CD4-positive, alpha-beta T cell treated with Interleukin-17A for 1 hour (primary cell): ENCODE results near the gene WFDC9.
"Not testable (repeated sequence)": the region's sequence is repeated elsewhere in the genome, so short reads cannot be mapped to it uniquely, and the experiment has no call there.

Source experiments
- DNase-seq: peaks from one replicate; pipeline ENCODE4 v3.0.0-alpha.2; 2020

WFDC9 gene

DNA sequence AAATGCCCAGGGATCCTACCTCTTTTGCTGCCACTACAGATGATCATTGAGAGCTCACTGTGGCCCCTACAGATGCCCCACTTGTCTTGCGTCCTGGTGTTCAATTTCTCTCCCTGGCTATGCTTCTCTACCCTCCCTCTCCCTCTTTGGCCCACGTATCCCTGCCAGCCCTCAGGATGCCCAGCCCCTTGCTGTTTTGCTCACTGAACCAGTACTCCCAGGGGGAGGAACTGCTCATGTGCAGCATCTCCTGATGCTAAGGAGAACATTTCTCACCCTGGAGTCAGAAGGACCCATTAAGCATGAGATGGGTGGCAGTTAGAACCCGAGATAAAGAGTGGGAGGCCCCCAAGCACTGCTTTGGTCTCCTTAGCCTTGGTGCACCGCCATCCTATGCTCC is at the start of gene WFDC9:
WFDC9 (minus strand) TSS at position 101 of the 400 bp plus-strand sequence. CDS start 21,103 bp downstream, outside the sequence.
- no peak for DNase-seq

DNA sequence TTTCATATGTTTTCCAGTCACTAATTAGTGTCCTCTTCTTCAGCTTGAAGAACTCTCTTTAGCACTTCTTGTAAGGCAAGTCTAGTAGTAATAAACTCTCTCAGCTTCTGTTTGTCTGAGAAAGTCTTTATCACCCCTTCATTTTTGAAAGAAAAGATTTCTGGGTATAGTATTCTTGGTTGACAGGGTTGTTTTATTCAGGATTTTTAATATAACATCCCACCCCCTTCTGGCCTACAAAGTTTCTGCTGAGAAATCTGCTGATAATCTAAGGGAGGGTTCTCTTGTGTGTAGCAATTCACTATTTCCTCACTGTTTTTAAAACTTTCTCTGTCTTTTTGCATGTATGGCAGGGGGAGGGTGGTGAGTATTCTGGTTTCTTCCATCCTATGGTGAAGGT is 48.6 kb upstream of the WFDC9 start:
- no peak for DNase-seq

DNA sequence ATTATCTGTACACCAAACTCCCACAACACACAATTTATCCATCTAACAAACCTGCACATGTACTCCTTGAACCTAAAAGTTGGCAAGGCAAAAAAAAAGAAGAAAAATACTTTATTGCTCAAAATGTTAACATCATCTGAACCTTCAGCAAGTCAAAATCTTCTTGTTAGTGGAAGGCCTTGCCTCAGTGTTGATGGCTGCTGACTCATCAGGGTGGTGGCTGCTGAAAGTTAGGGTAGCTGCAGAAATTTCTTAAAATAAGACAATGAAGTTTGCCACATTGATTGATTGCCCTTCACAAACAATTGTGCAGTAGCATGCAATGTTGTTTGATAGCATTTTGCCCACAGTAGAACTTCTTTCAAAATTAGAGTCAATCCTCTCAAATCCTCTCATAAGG is 41.7 kb upstream of the WFDC9 start:
- no peak for DNase-seq

DNA sequence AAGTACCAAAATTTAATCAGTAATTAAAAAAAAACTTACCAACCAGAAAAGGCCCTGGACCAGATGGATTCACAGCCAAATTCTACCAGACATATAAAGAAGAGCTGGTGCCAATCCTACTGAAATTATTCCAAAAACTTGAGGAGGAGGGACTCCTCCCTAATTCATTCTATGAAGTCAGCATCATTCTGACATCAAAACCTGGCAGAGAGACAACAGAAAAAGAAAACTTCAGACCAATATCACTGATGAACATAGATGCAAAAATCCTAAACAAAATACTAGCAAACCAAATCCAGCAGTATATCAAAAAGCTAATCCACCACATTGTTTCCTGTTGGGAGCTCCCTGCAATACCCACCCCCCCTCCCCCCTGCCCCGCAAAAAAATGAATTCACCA is 39.1 kb upstream of the WFDC9 start, which contains the start of gene WFDC11:
WFDC11 (minus strand) TSS at position 101 of the 400 bp plus-strand sequence. CDS start 19,639 bp downstream, outside the sequence.
- DNase-seq, result no peak

DNA sequence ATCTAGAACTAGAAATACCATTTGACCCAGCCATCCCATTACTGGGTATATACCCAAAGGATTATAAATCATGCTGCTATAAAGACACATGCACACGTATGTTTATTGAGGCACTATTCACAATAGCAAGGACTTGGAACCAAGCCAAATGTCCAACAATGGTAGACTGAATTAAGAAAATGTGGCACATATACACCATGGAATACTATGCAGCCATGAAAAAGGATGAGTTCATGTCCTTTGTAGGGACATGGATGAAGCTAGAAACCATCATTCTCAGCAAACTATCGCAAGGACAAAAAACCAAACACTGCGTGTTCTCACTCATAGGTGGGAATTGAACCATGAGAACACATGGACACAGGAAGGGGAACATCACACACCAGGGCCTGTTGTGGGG is 26.0 kb upstream of the WFDC9 start:
- DNase-seq, result not testable (repeated sequence)

DNA sequence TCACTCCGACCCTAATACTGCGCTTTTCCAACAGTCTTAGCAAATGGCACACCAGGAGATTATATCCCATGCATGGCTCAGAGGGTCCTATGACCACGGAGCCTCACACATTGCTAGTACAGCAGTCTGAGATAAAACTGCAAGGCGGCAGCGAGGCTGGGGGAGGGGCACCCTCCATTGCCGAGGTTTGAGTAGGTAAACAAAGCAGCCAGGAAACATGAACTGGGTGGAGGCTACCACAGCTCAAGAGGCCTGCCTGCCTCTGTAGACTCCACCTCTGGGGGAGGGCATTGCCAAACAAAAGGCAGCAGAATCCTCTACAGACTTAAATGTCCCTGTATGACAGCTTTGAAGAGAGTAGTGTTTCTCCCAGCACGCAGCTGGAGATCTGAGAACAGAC is 20.6 kb upstream of the WFDC9 start:
- not testable (repeated sequence) for DNase-seq

DNA sequence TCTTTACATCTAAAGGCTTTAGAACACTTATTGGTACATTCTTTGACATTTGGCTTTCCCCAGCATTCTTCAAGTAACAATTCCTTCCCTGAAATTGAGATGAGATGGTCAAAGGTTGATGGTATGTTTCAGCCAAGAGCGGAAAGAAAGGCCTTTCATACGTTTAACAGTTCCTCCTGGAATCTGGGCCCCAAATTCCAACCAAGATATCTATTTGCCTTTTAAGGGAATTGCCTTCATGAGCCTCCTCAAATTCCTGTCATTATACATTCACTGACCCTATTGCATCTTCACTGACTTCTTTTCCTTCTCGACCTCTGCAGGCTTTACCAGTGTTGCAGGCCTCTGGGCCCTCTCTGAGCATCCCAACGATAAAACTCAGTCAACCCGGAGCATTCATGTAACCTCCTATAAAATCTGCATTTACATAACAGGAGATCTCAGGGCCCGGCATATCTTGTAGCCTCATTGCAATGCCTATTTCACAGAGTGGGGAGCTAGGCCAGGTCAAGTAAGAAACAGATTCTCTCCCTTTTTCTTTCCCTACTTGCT is 18.3 kb upstream of the WFDC9 start:
- DNase-seq, result no peak

DNA sequence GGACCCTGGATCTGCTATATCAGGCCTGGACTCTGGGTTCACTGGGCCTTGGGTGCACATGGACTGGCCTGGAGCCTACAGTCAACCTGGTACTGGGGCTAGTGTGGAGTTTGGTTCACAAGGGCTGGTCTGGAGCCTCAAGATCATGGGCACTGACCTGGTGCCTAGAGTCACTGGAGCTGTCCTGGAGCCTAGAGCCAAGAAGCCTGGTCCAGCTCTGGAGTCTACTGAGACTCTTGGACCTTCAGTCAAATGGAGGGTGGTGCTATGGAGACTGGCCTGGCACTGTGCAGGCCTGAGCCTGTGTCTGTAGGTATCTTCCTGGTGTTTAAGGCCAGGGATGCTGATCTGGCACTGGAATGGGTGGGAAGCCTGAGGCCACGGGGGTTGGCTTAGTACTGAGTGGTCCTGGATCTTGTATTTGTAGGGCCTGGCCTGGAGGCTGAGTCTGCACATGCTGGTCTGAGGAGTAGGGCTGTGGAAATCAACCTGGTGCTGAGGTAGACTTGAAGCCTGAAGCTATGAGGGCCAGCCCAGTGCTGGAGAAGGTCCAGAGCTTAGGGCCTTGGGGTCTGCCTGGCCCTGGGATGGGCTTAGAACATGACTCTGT is 16.5 kb upstream of the WFDC9 start:
- no peak for DNase-seq

DNA sequence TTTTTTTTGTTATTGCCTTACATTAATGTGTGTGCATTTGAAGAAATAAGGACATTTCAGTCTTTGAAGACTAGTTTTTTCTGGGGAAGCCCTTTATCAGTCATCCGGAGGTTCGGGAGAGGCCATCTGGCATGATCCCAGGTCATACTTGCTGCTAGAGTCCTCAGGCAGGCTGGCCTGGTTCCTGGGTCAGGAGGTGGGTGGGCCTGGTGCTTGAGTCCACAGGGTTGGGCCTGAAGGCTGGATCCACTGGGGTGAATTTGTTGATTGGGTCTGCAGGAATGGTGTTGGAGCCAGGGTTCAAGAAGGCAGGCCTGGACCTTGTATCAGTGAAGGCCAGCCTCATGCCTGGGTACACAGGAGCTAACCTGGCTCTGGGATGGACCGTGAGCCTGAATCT is 15.8 kb upstream of the WFDC9 start:
- DNase-seq, result no peak

DNA sequence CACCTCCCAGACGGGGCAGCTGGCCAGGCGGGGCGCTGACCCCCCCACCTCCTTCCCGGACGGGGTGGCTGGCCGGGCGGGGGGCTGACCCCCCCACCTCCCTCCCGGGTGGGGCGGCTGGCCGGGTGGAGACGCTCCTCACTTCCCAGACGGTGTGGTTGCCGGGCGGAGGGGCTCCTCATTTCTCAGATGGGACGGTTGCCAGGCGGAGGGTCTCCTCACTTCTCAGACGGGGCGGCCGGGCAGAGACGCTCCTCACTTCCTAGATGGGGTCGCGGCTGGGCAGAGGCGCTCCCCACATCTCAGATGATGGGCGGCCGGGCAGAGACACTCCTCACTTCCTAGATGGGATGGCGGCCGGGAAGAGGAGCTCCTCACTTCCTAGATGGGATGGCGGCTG is 14.8 kb upstream of the WFDC9 start:
- DNase-seq, result not testable (repeated sequence)

DNA sequence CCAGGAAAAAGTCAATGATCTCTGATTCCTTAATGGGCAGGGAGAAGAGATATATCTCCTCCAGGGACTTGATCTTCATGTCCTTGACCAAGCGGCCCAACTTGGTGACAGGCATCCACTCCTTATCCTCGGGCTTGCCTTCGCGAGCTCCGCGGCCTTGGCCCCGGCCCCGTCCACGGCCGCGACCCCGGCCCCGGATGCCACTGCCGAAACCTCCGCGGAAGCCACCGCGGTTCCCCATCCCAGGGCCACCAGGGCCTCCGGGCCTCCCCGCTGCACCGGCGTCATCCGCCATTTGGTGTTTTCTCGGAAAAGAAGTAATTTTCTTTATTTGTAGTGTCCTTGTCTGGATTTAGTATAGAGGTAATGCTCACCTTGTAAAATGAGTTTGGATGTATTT is 10.0 kb upstream of the WFDC9 start:
- not testable (repeated sequence) for DNase-seq

DNA sequence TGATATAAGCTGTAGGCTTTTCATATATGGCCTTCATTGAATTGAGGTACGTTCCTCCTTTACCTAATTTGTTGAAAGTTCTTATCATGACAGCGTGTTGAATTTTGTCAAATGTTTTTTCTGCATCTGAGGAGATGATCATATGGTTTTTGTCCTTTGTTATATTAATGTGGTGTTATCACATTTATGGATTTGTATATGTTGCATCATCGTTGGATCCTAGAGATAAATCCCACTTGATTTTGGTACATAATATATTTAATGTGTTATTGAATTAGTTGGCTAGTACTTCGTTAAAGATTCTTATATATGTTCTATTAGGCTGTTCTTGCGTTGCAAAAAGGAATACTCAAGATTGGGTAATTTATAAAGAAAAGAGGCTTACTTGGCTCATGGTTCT is 8.6 kb upstream of the WFDC9 start:
- no peak for DNase-seq

DNA sequence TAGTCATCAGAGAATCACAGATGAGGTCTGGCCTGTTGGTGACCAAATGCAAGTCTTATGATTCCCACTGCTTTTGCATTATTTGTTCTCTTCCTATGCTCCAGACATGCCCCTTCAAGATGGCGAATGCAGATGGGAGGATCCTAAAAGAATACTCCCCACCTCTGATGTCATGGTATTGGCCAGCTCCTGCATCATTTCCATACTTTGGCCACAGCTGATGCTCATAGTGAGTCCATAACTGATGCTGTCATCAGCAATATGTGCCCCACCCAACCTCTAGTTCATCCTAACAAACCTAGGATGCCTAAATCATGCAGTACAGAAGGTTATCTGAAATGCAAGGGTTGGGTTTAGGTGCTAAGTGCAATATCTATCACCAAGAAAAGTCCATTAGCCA is 5.4 kb upstream of the WFDC9 start:
- DNase-seq, result no peak

DNA sequence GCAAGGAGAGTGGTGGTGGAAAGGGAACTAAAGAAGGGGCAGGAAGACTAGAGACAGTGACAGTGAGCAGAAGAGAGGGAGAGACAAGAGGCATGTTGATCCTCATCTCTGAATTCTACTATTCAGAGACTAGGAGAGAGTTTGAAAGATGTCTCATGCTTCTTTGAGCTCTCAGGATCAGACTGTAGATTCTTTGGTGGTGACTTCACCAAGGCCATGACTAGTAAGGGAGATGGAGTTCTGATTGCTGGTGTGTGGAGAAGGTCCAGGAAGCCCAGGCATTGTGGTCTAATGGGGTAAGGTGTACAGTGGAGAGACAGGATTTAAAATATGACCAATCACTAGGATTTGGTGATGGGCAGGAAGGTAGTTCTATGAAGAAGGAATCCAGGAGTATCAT is 713 bp downstream of the WFDC9 start:
- DNase-seq, result no peak

DNA sequence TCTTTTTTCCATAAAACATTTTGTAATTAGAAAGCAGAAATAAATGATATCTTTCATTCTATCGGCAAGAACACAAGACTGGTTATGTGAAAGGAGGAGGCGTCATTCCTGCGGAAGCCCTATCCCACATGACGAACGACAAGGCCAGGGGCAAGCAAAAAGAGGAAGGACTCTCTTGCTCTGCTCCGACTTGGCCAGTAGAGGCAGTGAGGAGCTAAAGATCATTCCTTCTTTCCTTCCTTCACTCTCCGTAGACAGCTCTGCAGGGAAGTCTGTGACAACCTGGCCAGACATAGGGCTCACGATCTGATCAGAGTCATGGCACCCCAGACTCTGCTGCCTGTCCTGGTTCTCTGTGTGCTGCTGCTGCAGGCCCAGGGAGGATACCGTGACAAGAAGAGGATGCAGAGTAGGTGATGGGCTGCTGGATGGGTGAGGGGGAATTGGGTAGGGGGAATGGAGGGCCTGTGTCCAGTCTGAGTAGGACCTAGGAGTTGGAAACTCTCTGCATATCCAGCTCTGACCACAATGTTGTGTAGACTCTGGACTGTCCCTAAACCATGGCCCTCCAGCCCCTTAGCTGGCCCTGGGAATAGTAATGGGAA is 1.5 kb downstream of the WFDC9 start, which contains the start of gene WFDC10A:
WFDC10A (plus strand) TSS at position 244 of the 605 bp plus-strand sequence; CDS start at position 319, 75 bp downstream.
- peak; percentile 11 for DNase-seq

DNA sequence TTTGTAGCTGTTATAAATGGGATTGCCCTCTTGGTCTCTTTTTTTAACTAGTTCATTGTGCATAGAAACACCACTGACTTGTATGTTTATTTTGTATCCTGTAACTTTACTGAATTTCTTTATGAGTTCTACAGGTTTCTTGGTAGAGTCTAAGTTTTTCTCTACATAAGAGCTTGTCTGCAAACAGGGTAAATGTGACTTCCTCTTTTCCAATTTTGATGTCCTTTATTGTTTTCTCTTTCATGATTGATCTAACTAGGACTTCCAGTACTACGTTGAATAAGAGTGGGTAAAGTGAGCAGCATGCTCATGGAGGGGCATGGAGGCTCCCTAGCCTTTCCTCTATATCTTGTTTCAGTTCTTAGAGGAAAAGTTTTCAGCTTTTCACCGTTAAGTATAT is 4.5 kb downstream of the WFDC9 start:
- no peak for DNase-seq

DNA sequence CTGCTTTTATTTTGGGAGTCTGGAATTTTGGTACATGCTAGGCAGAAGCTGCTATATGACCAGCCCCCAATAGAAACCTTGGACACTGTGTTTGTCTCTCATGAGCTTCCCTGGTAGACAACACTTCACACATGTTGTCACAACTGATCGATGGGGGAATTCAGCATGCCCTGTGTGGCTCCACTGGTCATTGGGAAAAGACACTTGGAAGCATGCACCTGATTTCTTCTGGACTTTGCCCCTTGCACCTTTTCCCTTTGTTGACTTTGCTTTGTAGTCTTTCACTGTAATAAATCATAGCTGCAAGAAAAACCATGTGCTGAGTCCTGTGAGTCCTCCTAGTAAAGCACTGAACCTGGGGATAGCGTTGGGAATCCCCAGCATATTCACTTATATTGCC is 9.5 kb downstream of the WFDC9 start:
- no peak for DNase-seq

DNA sequence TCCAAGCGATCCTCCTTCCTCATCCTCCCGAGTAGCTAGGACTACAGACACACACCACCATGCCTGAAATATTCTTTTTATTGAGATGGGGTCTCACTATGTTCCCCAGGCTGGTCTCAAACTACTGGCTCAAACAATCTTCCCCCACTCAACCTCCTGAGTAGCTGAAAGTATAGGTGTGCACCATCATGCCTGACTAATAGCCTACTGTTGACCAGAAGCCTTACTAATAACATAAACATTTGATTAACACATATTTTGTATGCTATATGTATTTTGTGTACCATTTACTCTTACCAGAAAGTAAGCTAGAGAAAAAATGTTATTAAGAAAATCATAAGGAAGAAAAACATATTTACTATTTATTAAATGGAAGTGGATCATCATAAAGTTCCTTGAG is 13.5 kb downstream of the WFDC9 start:
- no peak for DNase-seq

DNA sequence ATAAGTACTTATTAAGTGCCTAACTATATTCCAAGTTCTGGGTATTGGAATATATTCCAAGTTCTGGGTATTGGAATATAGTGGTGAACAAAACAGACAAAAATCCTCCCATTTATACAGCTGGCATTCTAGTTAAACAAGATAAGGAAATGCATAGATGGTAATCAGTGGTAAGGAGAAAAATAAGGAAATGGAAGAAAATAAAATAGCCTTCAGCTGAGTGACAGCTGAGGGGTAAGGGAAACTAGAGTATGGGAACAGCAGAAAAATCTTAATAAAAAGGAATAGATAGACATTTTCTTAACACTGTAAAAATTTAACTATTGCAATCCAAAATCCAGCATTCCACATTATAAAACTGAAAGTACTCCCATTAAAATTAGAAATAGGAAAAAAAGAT is 18.8 kb downstream of the WFDC9 start:
- DNase-seq, result no peak

DNA sequence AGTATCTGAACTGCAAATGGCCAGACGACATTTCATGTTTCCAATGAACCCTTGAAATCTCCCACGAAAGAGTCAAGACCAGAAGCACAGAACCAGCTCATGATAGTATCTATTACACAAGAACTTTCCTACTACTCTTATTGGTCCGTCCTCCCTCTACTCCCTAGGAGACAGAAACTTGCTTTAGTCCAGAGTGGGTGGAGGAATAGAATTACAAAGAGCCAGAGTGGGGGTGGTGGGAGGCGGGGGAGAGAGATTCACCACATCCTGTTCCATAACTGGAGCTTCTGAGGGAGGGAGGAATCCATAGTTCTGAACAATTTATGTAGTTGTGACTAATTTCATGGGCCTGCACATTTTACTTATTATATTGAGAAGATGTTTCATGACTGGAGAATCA is 20.0 kb downstream of the WFDC9 start:
- DNase-seq, result no peak

DNA sequence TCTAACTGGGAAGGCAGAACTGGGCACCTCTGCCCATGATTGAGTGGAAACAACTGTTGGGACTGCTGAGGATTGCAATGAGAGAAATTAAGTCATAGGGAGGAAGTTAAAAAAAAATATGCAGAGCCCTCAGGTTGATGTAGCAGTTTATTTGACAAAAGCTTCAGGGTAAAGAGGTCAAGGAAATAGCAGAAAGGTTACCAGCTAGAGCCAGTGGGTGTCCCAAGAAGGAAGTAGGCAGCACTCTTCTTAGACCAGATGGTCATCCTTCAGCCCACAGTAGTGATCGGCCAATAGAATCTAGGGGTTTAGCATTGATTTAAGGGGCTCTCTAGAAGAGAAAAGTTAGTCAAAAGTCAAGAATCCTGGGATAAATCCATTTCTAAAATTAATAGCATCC is 23.3 kb downstream of the WFDC9 start:
- DNase-seq, result no peak

DNA sequence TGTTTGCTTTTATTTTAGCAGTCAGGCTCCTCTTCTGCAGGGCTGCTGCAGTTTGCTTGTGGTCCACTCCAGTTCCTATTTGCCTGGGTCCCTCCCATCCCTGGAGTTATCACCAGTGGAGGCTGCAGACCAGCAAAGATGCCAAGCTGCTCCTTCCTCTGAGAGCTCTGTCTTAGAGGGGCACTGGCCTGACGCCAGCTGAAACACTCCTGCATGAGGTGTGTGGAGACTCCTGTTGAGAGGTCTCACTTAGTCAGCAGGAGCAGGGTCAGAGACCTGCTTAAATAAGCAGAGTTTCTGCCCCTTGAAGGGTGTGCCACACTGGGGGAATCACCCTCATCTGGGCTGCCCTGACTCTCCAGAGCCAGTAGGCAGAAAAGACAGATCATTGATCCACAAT is 35.8 kb downstream of the WFDC9 start:
- DNase-seq, result no peak

DNA sequence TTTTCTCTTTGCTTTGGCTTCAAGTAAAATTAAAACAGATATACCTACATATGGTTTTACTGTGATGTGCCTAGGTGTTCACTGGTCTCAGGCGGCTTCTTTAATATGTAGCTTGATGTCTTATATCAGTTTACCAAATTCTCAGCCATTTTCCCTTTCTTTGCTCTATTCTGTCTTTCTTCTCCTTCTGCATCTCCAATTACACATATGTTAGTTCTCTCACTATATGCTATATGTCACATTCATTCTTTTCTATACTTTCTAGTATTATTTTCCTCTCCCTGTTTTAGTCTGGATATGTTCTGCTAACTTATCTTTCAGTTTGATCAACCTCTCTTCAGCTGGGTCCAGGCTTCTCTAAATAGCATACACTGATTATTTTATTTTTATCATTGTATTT is 37.6 kb downstream of the WFDC9 start:
- DNase-seq, result no peak

DNA sequence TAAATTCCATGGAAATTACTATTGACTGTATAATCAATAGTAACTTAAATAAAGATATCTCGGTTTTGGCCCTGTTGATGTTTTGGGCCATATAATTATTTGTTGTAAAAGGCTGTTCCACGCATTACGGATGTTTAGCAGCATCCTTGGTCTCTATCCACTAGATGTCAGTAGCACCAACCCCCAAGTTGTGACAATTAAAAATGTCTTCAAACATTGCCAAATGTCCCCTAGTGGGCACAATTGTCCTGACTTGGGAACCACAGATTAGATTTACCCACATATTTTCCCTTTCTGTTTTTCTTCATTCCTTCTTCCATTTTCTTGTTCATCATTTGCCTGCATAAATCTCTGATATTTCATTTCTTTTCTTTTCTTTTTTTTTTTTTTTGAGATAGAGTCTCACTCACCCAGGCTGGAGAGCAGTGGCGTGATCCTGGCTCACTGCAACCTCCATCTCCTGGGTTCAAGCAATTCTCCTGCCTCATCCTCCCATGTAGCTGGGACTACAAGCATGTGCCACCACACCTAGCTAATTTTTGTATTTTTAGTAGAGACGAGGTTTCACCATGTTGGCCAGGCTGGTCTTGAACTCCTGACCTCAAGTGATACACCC is 38.4 kb downstream of the WFDC9 start:
- DNase-seq, result peak; percentile 46
